NCI-H524 treated with DMSO at 0.1 percent for 48 hours (cell line): ENCODE measurements around the gene PTGES2.
"Not testable (repeated sequence)": the region's sequence is repeated elsewhere in the genome, so short reads cannot be mapped to it uniquely, and the experiment has no call there.

Source experiments
- DNase-seq: peaks from one replicate; lab custom pipeline; 2025; lab: John Stamatoyannopoulos, UW

Gene PTGES2

GRCh38 chr9:128136816-128137793 is 9.6 kb upstream of the PTGES2 start:
- no peak for DNase-seq

GRCh38 chr9:128135561-128135960 is 8.0 kb upstream of the PTGES2 start:
- DNase-seq = not testable (repeated sequence)

DNA sequence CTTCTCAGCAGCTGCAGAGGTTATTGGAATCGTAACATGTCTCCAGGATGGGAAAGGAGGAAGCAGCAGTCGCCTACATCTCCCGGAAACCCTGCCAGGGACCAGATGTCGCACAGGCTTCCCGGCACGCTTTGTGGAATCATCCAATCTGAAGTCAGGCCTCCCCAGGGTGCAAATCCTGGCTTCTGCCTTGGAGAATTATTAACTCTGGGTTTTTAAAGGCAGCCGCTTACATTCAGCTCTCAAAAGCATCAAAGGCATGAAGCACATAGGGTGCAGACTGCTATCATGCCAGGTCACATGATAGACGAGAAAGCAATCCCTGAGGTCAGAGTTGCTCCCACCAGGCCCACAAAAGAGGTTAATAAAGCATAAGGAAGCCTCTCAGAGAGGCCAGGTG is 4.6 kb upstream of the PTGES2 start:
- DNase-seq = peak; percentile 51

DNA sequence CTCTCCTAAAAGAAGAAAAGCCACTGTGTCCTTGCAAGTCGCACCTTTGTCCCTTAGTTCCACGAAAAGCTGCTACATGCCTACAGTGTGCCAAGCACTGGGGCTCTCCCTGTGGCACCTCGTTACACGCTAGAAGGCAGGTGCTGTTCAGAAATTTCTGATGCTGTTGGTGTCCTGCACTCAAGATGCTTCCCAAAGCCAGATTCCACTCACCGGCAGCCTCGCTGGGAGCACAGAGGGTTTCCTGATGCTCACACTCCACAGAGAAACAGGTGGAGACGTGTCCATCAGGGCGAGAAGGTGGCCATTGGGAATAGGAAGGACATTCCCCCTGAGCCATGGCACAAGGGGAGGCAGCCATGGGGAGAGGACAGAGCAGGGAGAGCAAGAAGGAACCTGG is 3.8 kb upstream of the PTGES2 start:
- DNase-seq = not testable (repeated sequence)

DNA sequence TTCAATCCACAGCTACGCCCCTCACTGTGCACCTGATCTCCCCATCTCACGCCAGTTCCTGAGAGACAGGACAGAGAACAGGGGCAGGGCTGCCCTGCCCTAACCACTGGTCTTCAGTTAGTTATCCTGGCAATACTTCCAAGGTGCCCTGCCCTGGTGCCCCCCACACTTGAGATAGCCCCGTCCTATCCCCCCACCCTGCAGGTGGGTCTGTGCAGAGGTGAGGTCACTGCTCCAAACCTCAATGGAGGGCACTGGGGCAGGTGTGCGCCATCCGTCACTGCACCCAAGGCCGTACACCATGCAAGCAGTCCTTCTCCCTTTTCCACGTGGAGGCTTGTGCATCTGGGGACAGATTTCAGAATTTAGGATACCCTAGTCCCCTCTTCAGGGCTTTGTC is 3.1 kb upstream of the PTGES2 start:
- DNase-seq = not testable (repeated sequence)

DNA sequence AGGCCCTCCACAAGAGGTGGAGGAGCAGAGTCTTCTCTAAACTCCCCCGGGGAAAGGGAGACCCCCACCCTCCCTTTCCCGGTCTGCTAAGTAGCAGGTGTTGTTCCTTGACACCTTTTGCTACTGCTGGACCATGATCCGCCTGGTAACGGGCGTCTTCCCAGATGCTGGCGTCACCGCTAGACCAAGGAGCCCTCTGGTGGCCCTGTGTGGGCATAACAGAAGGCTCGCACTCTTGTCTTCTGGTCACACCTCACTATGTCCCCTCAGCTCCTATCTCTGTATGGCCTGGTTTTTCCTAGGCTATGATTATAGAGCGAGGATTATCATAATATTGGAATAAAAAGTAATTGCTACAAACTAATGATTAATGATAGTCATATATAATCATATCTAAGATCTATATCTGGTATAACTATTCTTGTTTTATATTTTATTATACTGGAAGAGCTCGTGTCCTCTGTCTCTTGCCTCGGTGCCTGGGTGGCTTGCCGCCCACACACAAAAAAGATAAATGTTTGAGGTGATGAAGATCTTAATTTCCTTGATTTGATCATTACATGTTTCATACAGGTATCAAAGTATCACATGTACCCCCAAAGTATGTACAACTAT is 2.6 kb upstream of the PTGES2 start:
- not testable (repeated sequence) for DNase-seq

DNA sequence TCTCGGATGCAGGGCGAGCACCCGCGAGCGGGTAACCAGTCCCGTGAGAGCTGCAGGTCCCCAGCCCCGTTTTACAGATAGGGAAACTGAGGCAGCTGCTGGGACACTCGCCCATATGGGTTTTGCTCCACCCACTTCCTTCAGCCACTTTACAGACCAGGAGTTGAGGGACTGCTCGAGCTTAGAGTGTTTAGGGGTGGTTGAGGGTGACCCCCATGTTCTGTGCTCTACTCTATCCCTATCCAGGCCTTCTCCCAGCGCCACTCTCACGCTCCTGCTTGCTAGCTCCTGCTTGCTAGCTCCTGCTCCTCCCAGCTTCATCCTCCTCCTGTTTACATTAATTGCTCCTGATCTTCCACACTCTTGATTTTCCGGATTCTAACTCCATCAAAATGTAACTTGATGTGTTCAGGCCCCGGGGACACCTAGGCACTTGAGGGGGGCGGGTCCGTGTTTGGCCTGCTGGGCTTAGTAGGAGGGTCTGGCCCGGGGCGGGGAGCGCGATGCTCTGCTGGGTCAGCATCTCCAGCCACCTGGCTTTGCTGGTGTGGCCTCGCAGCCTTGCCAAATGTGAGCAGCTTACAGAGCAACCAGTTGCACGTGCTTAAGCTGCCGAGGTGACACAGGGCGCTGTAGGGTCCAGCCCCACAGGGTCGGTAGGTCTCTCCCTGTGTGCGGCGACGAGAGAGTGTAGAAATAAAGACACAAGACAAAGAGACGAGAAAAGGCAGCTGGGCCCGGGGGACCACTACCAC is 1.5 kb upstream of the PTGES2 start:
- DNase-seq = no peak

GRCh38 chr9:128127990-128128835 is 684 bp upstream of the PTGES2 start:
- DNase-seq = peak; percentile 58

- DNase-seq = no peak
Measured at GRCh38 chr9:128125580-128126354, 1.8 kb downstream of the PTGES2 start.

DNA sequence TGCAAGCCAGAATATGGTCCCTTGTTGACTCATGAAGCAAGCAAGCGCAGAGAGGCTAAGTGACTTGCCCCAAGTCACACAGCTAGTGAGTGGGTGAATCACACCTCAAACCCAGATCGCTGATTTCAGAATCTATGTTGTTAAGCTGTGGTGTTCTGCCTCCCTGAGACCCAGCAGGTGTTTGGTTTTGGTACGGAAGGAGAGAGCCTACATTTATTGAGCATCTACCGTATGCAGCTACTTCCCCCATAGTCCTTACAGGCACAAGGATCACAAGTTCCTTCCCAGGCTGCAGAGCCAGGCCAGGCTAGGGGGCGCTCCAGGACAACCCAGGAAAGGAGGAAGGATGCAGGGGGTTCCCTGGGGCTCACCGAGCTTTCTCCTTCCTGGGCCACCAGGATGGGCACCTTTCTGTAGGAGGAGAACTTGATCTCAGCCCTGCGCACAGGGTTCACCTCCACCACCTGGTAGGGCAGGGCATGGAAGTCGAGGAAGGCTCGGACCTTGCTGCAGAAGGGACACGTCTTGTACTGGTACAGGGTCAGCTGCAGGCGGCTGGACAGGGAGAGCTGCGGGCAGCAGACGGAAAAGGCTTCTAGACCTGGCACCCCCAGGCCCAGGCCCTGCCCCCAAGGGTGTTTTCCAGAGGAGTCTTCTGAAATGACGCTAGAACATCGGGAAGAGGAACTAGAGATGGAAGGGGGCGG is 2.5 kb downstream of the PTGES2 start:
- no peak for DNase-seq

- no peak for DNase-seq
Measured at GRCh38 chr9:128124451-128124850, 3.1 kb downstream of the PTGES2 start.

GRCh38 chr9:128123451-128124080 is 4.0 kb downstream of the PTGES2 start:
- no peak for DNase-seq

- DNase-seq = no peak
Measured at GRCh38 chr9:128122809-128123175, 4.7 kb downstream of the PTGES2 start.

GRCh38 chr9:128121924-128122808 is 5.4 kb downstream of the PTGES2 start:
- no peak for DNase-seq

DNA sequence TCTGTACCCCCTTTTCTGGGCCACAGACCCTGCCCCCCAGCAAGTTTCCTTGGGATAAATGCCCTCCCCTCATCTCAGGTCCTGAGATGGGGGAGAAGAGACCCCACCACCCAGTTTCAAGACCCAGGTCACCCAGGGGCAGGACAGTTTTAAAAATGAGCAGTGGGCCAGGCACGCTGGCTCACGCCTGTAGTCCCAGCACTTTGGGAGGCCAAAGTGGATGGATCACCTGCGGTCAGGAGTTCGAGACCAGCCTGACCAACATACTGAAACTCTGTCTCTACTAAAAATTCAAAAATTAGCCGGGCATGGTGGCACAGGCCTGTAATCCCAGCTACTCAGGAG is 6.1 kb downstream of the PTGES2 start:
- no peak for DNase-seq

DNA sequence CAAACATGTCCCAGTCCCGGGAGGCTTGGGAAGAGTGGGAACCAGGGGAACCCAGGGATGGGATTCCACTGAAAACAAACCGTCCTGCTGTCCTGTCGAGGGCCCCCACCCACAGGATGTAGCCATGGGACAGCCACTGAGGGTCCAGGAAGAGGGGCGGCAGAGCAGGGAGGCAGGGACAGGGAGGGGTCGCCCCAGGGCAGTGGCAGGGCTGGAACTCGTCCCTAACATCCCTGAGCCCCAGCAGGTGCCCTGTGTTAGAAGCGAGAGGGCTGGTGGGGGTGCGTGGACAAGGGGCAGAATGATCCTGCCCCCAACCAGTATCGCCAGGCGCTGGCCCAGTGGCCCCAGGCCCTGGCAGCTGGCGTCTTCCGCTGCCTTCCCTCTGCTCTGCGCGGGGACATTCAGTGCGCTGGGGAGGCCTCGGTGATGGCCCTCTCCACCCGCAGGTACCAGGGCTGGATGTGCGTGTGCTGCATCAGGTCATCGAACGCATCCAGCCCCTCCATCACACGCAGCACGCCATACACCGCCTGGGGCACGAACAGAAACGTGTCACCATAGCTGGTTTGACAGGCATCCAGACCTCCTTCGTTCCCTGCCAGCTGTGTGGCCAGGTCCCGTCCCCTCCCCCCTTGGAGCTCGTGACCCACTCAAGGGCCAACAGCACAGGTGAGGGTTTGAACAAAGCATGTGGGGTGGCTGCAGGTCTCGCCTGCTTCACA is 6.6 kb downstream of the PTGES2 start:
- DNase-seq = no peak

GRCh38 chr9:128120061-128120740 is 7.3 kb downstream of the PTGES2 start:
- no peak for DNase-seq
